ENCODE measurements around the gene DNLZ.
"Not testable (repeated sequence)": the region's sequence is repeated elsewhere in the genome, so short reads cannot be mapped to it uniquely, and the experiment has no call there.

The DNLZ gene

GRCh38 chr9:136363106-136363948 lies at the start of gene DNLZ:
Gene DNLZ, minus strand, starts transcription at chr9:136363744. Its CDS starts 30 bp downstream, at chr9:136363714.
- DNase-seq (ENCODE audit: low spot score) = peak; percentile 100
- in situ Hi-C loops (cut with MboI; ENCODE audit: low sequenced_read_pairs, unreplicated experiment) = no loop called here
- TF ChIP-seq CTCF (IDR thresholded peaks at IDR 0.05; ENCODE audit: borderline replicate concordance, control extremely low read depth, extremely low read depth, insufficient read depth, missing control alignments) = peak; percentile 98

GRCh38 chr9:136412962-136413361 lies 49.4 kb upstream of the DNLZ start:
- DNase-seq (ENCODE audit: low spot score) = no peak
- in situ Hi-C loops (cut with MboI; ENCODE audit: low sequenced_read_pairs, unreplicated experiment) = no loop called here
- no peak for TF ChIP-seq CTCF (IDR thresholded peaks at IDR 0.05; ENCODE audit: borderline replicate concordance, control extremely low read depth, extremely low read depth, insufficient read depth, missing control alignments)

- in situ Hi-C loops (cut with MboI; ENCODE audit: low sequenced_read_pairs, unreplicated experiment) = no loop called here
- TF ChIP-seq CTCF (IDR thresholded peaks at IDR 0.05; ENCODE audit: borderline replicate concordance, control extremely low read depth, extremely low read depth, insufficient read depth, missing control alignments) = no peak
- DNase-seq (ENCODE audit: low spot score) = no peak
Measured at GRCh38 chr9:136411378-136411777, 47.8 kb upstream of the DNLZ start.

GRCh38 chr9:136410500-136411287 lies 47.1 kb upstream of the DNLZ start, which contains the start of the genes ENTR1 and PMPCA:
Gene ENTR1, minus strand, starts transcription at chr9:136410614. Its CDS starts 217 bp downstream, at chr9:136410397.
Gene PMPCA, plus strand, starts transcription at chr9:136410658. Its CDS starts 11 bp downstream, at chr9:136410669.
- peak; percentile 99 for DNase-seq (ENCODE audit: low spot score)
- in situ Hi-C loops (cut with MboI; ENCODE audit: low sequenced_read_pairs, unreplicated experiment) = no loop called here
- no peak for TF ChIP-seq CTCF (IDR thresholded peaks at IDR 0.05; ENCODE audit: borderline replicate concordance, control extremely low read depth, extremely low read depth, insufficient read depth, missing control alignments)

GRCh38 chr9:136409557-136410455 lies 46.3 kb upstream of the DNLZ start:
- no peak for TF ChIP-seq CTCF (IDR thresholded peaks at IDR 0.05; ENCODE audit: borderline replicate concordance, control extremely low read depth, extremely low read depth, insufficient read depth, missing control alignments)
- peak; percentile 69 for DNase-seq (ENCODE audit: low spot score)
- in situ Hi-C loops (cut with MboI; ENCODE audit: low sequenced_read_pairs, unreplicated experiment) = no loop called here

GRCh38 chr9:136407911-136408310 lies 44.4 kb upstream of the DNLZ start:
- TF ChIP-seq CTCF (IDR thresholded peaks at IDR 0.05; ENCODE audit: borderline replicate concordance, control extremely low read depth, extremely low read depth, insufficient read depth, missing control alignments) = no peak
- in situ Hi-C loops (cut with MboI; ENCODE audit: low sequenced_read_pairs, unreplicated experiment) = no loop called here
- no peak for DNase-seq (ENCODE audit: low spot score)

GRCh38 chr9:136407061-136407460 lies 43.5 kb upstream of the DNLZ start:
- DNase-seq (ENCODE audit: low spot score); in situ Hi-C loops (cut with MboI; ENCODE audit: low sequenced_read_pairs, unreplicated experiment): not testable (repeated sequence)

- DNase-seq (ENCODE audit: low spot score); in situ Hi-C loops (cut with MboI; ENCODE audit: low sequenced_read_pairs, unreplicated experiment): not testable (repeated sequence)
Measured at GRCh38 chr9:136405904-136406303, 42.4 kb upstream of the DNLZ start.
